GM06990 (cell line): ENCODE results near the gene HDLBP.

Experiments
- DNase-seq: peaks from one replicate; pipeline ENCODE4 v3.0.0-alpha.2; 2011; ENCODE audit not compliant: insufficient read length; ENCODE audit errors: extremely low read depth
- H3K27me3 ChIP-seq: replicated peaks from 2 replicates; pipeline ENCODE4 v1.6.0; 2011; ENCODE audit warnings: low read length; ENCODE audit not compliant: control insufficient read depth, insufficient read depth
- H3K36me3 ChIP-seq: 2 replicates; pipeline ENCODE4 v1.5.1; 2011; ENCODE audit warnings: low read length; ENCODE audit not compliant: control insufficient read depth, insufficient read depth
- H3K4me3 ChIP-seq: replicated peaks from 2 replicates; pipeline ENCODE4 v1.5.1; 2011; ENCODE audit warnings: low read depth, mild to moderate bottlenecking, control low read depth, low read length
- CTCF ChIP-seq: IDR thresholded peaks from 2 replicates; pipeline ENCODE4 v1.5.1; 2011; ENCODE audit warnings: low read length, control low read depth, mild to moderate bottlenecking, inconsistent platforms; ENCODE audit not compliant: insufficient read depth, poor library complexity, severe bottlenecking

The HDLBP gene

GRCh38 chr2:241195506-241196130, 119.9 kb downstream of the HDLBP start:
- H3K36me3 ChIP-seq: no peaks in the 10 kb centered on the region
- DNase-seq: no peak
- H3K27me3 ChIP-seq: no peaks in the 10 kb centered on the region
- H3K4me3 ChIP-seq: no peak overlapping the region
- TF ChIP-seq CTCF: no peak

GRCh38 chr2:241194811-241195210, 120.7 kb downstream of the HDLBP start:
- Histone ChIP-seq H3K27me3 (no peaks in the 10 kb centered on the region; the same call in 1 of the 2 replicates), H3K36me3 (no peaks in the 10 kb centered on the region), H3K4me3 (no peak overlapping the region)
- DNase-seq: no peak
- no peak for TF ChIP-seq CTCF

- no peaks in the 10 kb centered on the region; the same call in 1 of the 2 replicates for H3K27me3 ChIP-seq
Measured at GRCh38 chr2:241193271-241193670, 122.2 kb downstream of the HDLBP start.

GRCh38 chr2:241191081-241191480, 124.4 kb downstream of the HDLBP start:
- no peaks in the 10 kb centered on the region; the same call in 1 of the 2 replicates for H3K27me3 ChIP-seq
- no peak for TF ChIP-seq CTCF
- H3K4me3 ChIP-seq: no peak overlapping the region
- no peaks in the 10 kb centered on the region for H3K36me3 ChIP-seq
- DNase-seq: no peak

More at GRCh38 chr2:241193271-241193670, 122.2 kb downstream of the HDLBP start:
- Histone ChIP-seq H3K36me3 (no peaks in the 10 kb centered on the region), H3K4me3 (no peak overlapping the region)
- no peak for TF ChIP-seq CTCF
- DNase-seq: no peak

- Histone ChIP-seq H3K36me3 (no peaks in the 10 kb centered on the region), H3K4me3 (no peak overlapping the region), H3K27me3 (no peaks in the 10 kb centered on the region; the same call in 1 of the 2 replicates)
- DNase-seq: no peak
- no peak for TF ChIP-seq CTCF
Measured at GRCh38 chr2:241190291-241190981, 125.0 kb downstream of the HDLBP start.
